ENCODE results near the gene FADS1. TPM values are rescaled to one million over a fixed set of nuclear protein-coding genes. Genes with fewer than 3 reads are reported as not detected.

Gene FADS1
- total and polyA plus RNA-seq, 3 donors from 2014 or later, result 21.1 to 39.8 (median 24.5) TPM

DNA sequence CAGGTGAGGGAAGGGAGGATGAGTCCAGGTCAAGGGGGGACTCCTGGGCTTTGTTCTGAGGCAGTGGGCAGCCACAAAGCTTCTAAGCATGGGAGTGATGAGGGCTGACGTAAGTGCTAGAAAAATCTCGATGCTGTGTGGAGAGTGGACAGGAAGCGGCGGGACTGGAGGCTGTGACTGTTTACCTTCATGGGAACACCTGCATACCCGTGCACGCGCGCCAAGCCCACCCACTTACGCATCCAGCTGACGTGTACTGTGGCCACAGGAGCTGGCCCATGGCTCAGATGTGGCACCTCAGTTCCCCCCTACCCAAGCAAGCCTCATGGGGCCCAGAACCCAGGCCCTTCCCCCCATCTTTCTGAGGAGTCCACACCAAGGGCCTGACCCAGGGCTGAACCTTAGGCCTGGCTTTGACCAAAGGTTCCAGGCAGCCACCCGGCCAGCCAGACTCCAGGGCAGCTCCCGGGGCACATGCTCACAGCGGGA is 50.4 kb downstream of the FADS1 start:
- TF ChIP-seq POLR2A (IDR thresholded peaks at IDR 0.05), result no peak
- TF ChIP-seq, protein P1, sequence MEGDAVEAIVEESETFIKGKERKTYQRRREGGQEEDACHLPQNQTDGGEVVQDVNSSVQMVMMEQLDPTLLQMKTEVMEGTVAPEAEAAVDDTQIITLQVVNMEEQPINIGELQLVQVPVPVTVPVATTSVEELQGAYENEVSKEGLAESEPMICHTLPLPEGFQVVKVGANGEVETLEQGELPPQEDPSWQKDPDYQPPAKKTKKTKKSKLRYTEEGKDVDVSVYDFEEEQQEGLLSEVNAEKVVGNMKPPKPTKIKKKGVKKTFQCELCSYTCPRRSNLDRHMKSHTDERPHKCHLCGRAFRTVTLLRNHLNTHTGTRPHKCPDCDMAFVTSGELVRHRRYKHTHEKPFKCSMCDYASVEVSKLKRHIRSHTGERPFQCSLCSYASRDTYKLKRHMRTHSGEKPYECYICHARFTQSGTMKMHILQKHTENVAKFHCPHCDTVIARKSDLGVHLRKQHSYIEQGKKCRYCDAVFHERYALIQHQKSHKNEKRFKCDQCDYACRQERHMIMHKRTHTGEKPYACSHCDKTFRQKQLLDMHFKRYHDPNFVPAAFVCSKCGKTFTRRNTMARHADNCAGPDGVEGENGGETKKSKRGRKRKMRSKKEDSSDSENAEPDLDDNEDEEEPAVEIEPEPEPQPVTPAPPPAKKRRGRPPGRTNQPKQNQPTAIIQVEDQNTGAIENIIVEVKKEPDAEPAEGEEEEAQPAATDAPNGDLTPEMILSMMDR (IDR thresholded peaks at IDR 0.05), result no peak
- DNase-seq, result no peak
- H3K36me3 ChIP-seq (ENCODE audit: low read depth, missing control alignments), result no peaks in the 10 kb centered on the region
- intact Hi-C loops (cut with DNase I; ENCODE audit: low total_unique reads), result no loop called here
- no peaks in the 10 kb centered on the region for H3K9me3 ChIP-seq
- WGBS, 2 donors, result 81 to 84% methylated on average over 10 to 13 of the region's 13 CpGs
- H3K4me3 ChIP-seq, result no peak overlapping the region
- no peaks in the 10 kb centered on the region for H3K27me3 ChIP-seq
- peaks cover 20% of the 10 kb centered on the region for H3K4me1 ChIP-seq
- H3K27ac ChIP-seq, result no peak overlapping the region

DNA sequence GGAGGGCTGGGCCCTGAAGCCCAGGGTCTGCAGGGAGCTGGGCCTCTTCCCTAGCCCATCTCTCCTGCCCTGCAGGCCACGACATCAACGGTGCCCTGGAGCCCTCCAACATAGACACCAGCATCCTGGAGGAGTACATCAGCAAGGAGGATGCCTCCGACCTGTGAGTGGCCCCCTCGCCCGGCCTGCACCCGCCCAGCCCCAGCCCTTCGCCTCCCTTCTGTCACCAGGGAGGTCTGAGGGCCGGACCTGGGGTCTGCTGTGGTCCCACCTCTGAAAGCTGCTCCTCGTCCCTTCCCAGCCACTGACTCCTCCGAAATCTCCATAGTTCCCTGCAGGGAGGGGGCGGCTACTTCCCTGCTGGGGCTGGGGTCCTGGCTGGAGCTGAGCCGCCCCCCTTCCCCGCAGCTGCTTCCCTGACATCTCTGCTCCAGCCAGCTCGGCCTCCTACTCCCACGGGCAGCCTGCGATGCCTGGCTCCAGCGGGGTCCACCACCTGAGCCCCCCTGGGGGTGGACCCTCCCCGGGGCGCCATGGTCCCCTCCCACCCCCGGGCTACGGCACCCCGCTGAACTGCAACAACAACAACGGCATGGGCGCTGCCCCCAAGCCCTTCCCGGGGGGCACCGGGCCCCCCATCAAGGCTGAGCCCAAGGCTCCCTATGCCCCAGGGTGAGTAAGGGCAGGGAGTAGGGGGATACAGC is 51.1 kb downstream of the FADS1 start:
- 70 to 78% methylated on average over 17 to 25 of the region's 26 CpGs for WGBS, 2 donors
- H3K27ac ChIP-seq, result no peak overlapping the region
- intact Hi-C loops (cut with DNase I; ENCODE audit: low total_unique reads), result no loop called here

DNA sequence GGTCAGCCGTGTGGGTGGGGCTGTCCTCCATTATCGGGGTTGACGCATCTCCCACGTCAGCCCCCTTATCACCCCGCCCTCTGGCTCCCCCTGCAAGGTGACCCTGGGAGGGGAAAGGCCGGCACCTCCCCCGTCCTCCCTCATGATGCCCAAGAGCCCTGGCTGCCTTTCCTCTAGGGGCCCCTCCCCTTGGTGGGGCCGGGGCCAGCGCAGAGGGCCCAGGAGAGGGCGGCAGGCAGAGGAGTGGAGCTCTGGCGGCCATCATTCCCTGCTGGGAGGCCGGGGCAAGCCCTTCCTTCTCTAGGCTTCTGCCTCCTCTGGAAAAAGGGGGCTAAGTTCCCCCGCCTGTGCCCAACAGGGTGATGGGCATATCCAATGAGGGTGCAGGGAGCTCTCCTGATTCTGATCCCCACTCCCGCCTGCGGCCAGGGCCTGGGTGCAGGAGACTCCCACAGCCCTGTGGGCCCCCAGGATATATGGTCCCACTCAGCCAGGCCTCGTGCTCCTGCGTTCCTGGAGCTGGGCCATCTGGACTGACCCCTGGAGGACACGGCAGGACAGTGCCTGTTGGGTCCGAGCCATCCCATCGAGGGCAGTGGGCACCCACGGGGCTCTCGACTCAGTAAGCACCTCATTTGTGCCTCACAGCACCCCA is 52.1 kb downstream of the FADS1 start:
- Histone ChIP-seq H3K27ac (peak overlapping the region in 1 of 2 donors; percentile 24), H3K9me3 (no peaks in the 10 kb centered on the region), H3K4me1 (peaks cover 16% of the 10 kb centered on the region), H3K27me3 (no peaks in the 10 kb centered on the region), H3K36me3 (ENCODE audit: low read depth, missing control alignments) (no peaks in the 10 kb centered on the region), H3K4me3 (no peak overlapping the region)
- peak; percentile 62 for DNase-seq
- TF ChIP-seq POLR2A (IDR thresholded peaks at IDR 0.05), result no peak
- TF ChIP-seq, protein P1 (IDR thresholded peaks at IDR 0.05), result no peak
- intact Hi-C loops (cut with DNase I; ENCODE audit: low total_unique reads), result no loop called here
- WGBS, 2 donors, result 54 to 68% methylated on average over 9 to 22 of the region's 22 CpGs

More for the DNA sequence above, 51.1 kb downstream of the FADS1 start:
- Histone ChIP-seq H3K4me1 (peaks cover 20% of the 10 kb centered on the region), H3K27me3 (no peaks in the 10 kb centered on the region), H3K4me3 (no peak overlapping the region), H3K36me3 (ENCODE audit: low read depth, missing control alignments) (no peaks in the 10 kb centered on the region), H3K9me3 (no peaks in the 10 kb centered on the region)
- TF ChIP-seq, protein P1 (IDR thresholded peaks at IDR 0.05), result no peak
- TF ChIP-seq POLR2A (IDR thresholded peaks at IDR 0.05), result no peak
- DNase-seq, result no peak

DNA sequence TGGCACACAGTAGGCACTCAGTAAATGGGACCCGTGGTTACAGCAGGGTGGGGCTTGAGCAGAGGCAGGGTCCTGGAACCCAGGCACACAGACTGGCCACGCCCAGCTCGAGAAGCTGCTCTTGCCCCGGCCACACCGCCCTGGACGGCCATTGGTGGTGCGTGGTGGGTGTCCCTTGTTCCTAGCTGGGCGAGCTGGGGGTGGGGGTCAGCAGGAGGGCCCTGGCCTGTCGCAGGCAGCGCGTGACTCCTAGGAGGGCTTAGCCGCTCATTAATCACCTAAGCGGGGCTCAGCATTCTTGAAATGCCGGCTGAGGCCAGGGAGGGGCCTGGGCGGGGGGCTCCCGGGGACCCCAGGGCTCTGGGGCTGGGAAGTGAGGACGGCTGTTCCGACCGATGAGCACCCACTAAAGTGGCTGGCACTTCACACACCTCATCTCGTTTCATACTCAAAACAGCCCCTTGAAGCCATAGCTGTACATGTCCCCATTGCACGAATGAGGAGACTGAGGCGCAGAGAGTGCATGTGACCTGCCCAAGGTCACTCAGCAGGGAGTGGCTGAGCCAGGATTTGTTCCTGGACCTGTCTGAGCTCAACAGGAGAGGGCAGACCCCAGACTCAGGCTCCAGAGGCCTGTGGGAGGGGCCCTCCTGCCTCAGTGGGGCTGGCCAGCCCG is 52.7 kb downstream of the FADS1 start:
- Histone ChIP-seq H3K4me1 (peaks cover 10% of the 10 kb centered on the region), H3K4me3 (no peak overlapping the region), H3K9me3 (no peaks in the 10 kb centered on the region), H3K27me3 (no peaks in the 10 kb centered on the region), H3K36me3 (ENCODE audit: low read depth, missing control alignments) (no peaks in the 10 kb centered on the region), H3K27ac (no peak overlapping the region)
- DNase-seq, result no peak
- TF ChIP-seq POLR2A (IDR thresholded peaks at IDR 0.05), result no peak
- TF ChIP-seq, protein P1 (IDR thresholded peaks at IDR 0.05), result no peak
- intact Hi-C loops (cut with DNase I; ENCODE audit: low total_unique reads), result no loop called here
- 69 to 76% methylated on average over 6 to 19 of the region's 23 CpGs for WGBS, 2 donors

Measured in testis (tissue), 3 donors.